ENCODE measurements around the gene NCKAP5.

The NCKAP5 gene

GRCh38 chr2:132896073-132896472 is 672.2 kb downstream of the NCKAP5 start:
- no peak for DNase-seq
- no peak overlapping the region for H4K8ac ChIP-seq (ENCODE audit: low read depth, low read length)
- no peak overlapping the region for H2BK120ac ChIP-seq (ENCODE audit: low read depth, low read length)
- no peaks in the 10 kb centered on the region for H3K36me3 ChIP-seq (ENCODE audit: control insufficient read depth, insufficient read depth, low read length)
- H3K27me3 ChIP-seq (ENCODE audit: insufficient read depth, low read length, poor library complexity), result no peaks in the 10 kb centered on the region
- H3K4me2 ChIP-seq (ENCODE audit: low read length), result no peak overlapping the region
- no peak overlapping the region for H4K5ac ChIP-seq (ENCODE audit: low read length)
- H3K23ac ChIP-seq (ENCODE audit: low read length), result no peak overlapping the region
- H2AK5ac ChIP-seq (ENCODE audit: low read length), result no peak overlapping the region
- H3K9ac ChIP-seq (ENCODE audit: low read length), result no peak overlapping the region
- no peak overlapping the region for H3K56ac ChIP-seq (ENCODE audit: low read length)
- no peak overlapping the region for H2BK5ac ChIP-seq (ENCODE audit: low read length)
- no peaks in the 10 kb centered on the region for H3K4me1 ChIP-seq (ENCODE audit: control insufficient read depth, low read depth, low read length)
- WGBS (ENCODE audit: extremely low coverage, insufficient coverage, low lambda C conversion rate), result no CpG with 5 or more reads among the region's 7 CpGs
- H2BK15ac ChIP-seq (replicated peaks; ENCODE audit: low read depth), result no peak overlapping the region
- no peaks in the 10 kb centered on the region for H3K79me1 ChIP-seq (ENCODE audit: low read length)
- no peaks in the 10 kb centered on the region for H3K79me2 ChIP-seq (ENCODE audit: control insufficient read depth, insufficient read depth, low read length)
- H3K4ac ChIP-seq (ENCODE audit: low read depth, low read length), result no peak overlapping the region
- no peak overlapping the region for H3K18ac ChIP-seq (ENCODE audit: low read length)
- H3K27ac ChIP-seq (ENCODE audit: low read depth, low read length), result no peak overlapping the region
- H3K4me3 ChIP-seq (ENCODE audit: low read length), result no peak overlapping the region

DNA sequence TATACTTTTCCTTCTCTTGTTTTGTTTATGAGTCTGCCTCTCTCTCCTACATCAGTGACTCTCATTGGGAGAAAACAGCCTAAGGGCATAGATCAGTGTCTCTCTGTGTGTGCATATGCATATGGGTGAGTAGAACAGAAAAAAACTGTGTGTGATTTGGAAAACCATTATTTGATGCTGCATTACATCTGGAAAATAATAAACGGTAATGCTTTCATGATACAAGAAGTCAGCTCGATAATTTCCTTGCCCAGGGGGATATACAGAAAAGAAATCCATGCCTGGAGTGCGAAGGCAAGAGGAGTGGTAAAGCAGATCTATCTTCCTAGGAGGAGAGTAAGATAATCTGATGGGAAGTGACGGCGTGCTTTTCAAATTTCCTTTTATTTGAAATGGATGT is 676.8 kb downstream of the NCKAP5 start:
- Histone ChIP-seq H3K79me2 (ENCODE audit: control insufficient read depth, insufficient read depth, low read length) (no peaks in the 10 kb centered on the region), H3K4me1 (ENCODE audit: control insufficient read depth, low read depth, low read length) (no peaks in the 10 kb centered on the region), H2AK5ac (ENCODE audit: low read length) (no peak overlapping the region), H3K27me3 (ENCODE audit: insufficient read depth, low read length, poor library complexity) (no peaks in the 10 kb centered on the region), H4K8ac (ENCODE audit: low read depth, low read length) (no peak overlapping the region), H3K56ac (ENCODE audit: low read length) (no peak overlapping the region), H4K5ac (ENCODE audit: low read length) (no peak overlapping the region), H3K18ac (ENCODE audit: low read length) (no peak overlapping the region), H3K79me1 (ENCODE audit: low read length) (no peaks in the 10 kb centered on the region), H3K4me3 (ENCODE audit: low read length) (no peak overlapping the region), H3K36me3 (ENCODE audit: control insufficient read depth, insufficient read depth, low read length) (no peaks in the 10 kb centered on the region), H3K4ac (ENCODE audit: low read depth, low read length) (no peak overlapping the region), H3K27ac (ENCODE audit: low read depth, low read length) (no peak overlapping the region), H2BK15ac (replicated peaks; ENCODE audit: low read depth) (no peak overlapping the region), H3K23ac (ENCODE audit: low read length) (no peak overlapping the region), H2BK120ac (ENCODE audit: low read depth, low read length) (no peak overlapping the region), H3K9ac (ENCODE audit: low read length) (no peak overlapping the region), H2BK5ac (ENCODE audit: low read length) (no peak overlapping the region), H3K4me2 (ENCODE audit: low read length) (no peak overlapping the region)
- peak; percentile 11 for DNase-seq
- WGBS (ENCODE audit: extremely low coverage, insufficient coverage, low lambda C conversion rate), result no CpG with 5 or more reads among the region's 5 CpGs

DNA sequence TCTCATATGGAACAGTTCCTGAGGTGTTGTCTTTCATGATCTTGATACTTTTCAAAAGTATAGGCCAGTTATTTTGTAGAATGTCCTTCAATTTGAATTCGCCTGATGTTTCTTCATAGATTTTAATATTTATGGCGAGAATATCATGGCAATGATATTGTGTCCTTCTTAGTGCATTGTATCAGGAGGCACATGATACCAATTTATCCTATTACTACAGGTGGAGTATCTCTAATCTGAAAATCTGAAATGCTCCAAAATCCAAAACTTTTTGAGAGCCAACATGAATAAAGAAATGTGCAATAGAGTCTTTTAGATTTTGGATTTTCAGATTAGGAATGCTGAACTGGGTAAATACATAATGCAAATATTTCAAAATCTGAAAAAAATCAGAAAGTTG is 681.7 kb downstream of the NCKAP5 start:
- no peak for DNase-seq
- Histone ChIP-seq H2BK15ac (replicated peaks; ENCODE audit: low read depth) (no peak overlapping the region), H3K36me3 (ENCODE audit: control insufficient read depth, insufficient read depth, low read length) (no peaks in the 10 kb centered on the region), H3K9ac (ENCODE audit: low read length) (no peak overlapping the region), H2BK5ac (ENCODE audit: low read length) (no peak overlapping the region), H2AK5ac (ENCODE audit: low read length) (no peak overlapping the region), H3K79me1 (ENCODE audit: low read length) (no peaks in the 10 kb centered on the region), H3K18ac (ENCODE audit: low read length) (no peak overlapping the region), H3K4me2 (ENCODE audit: low read length) (no peak overlapping the region), H2BK120ac (ENCODE audit: low read depth, low read length) (no peak overlapping the region), H3K79me2 (ENCODE audit: control insufficient read depth, insufficient read depth, low read length) (no peaks in the 10 kb centered on the region), H3K56ac (ENCODE audit: low read length) (no peak overlapping the region), H4K8ac (ENCODE audit: low read depth, low read length) (no peak overlapping the region), H3K27ac (ENCODE audit: low read depth, low read length) (no peak overlapping the region), H3K27me3 (ENCODE audit: insufficient read depth, low read length, poor library complexity) (no peaks in the 10 kb centered on the region), H3K4me3 (ENCODE audit: low read length) (no peak overlapping the region), H3K23ac (ENCODE audit: low read length) (no peak overlapping the region), H3K4ac (ENCODE audit: low read depth, low read length) (no peak overlapping the region), H4K5ac (ENCODE audit: low read length) (no peak overlapping the region), H3K4me1 (ENCODE audit: control insufficient read depth, low read depth, low read length) (no peaks in the 10 kb centered on the region)
- no CpG with 5 or more reads among the region's 2 CpGs for WGBS (ENCODE audit: extremely low coverage, insufficient coverage, low lambda C conversion rate)

GRCh38 chr2:132884705-132885104 is 683.6 kb downstream of the NCKAP5 start:
- H3K36me3 ChIP-seq (ENCODE audit: control insufficient read depth, insufficient read depth, low read length), result no peaks in the 10 kb centered on the region
- no peak overlapping the region for H3K23ac ChIP-seq (ENCODE audit: low read length)
- no peaks in the 10 kb centered on the region for H3K27me3 ChIP-seq (ENCODE audit: insufficient read depth, low read length, poor library complexity)
- no peak overlapping the region for H3K56ac ChIP-seq (ENCODE audit: low read length)
- H3K4me2 ChIP-seq (ENCODE audit: low read length), result no peak overlapping the region
- no peak overlapping the region for H3K9ac ChIP-seq (ENCODE audit: low read length)
- no peak overlapping the region for H2BK120ac ChIP-seq (ENCODE audit: low read depth, low read length)
- H2BK15ac ChIP-seq (replicated peaks; ENCODE audit: low read depth), result no peak overlapping the region
- H2AK5ac ChIP-seq (ENCODE audit: low read length), result no peak overlapping the region
- no peak overlapping the region for H3K4ac ChIP-seq (ENCODE audit: low read depth, low read length)
- H4K5ac ChIP-seq (ENCODE audit: low read length), result no peak overlapping the region
- H4K8ac ChIP-seq (ENCODE audit: low read depth, low read length), result no peak overlapping the region
- no peak overlapping the region for H3K18ac ChIP-seq (ENCODE audit: low read length)
- H3K4me3 ChIP-seq (ENCODE audit: low read length), result no peak overlapping the region
- H3K27ac ChIP-seq (ENCODE audit: low read depth, low read length), result no peak overlapping the region
- no peaks in the 10 kb centered on the region for H3K79me1 ChIP-seq (ENCODE audit: low read length)
- no peak for DNase-seq
- H3K79me2 ChIP-seq (ENCODE audit: control insufficient read depth, insufficient read depth, low read length), result no peaks in the 10 kb centered on the region
- no peaks in the 10 kb centered on the region for H3K4me1 ChIP-seq (ENCODE audit: control insufficient read depth, low read depth, low read length)
- 100% methylated on average over 5 of the region's 6 CpGs for WGBS (ENCODE audit: extremely low coverage, insufficient coverage, low lambda C conversion rate)
- H2BK5ac ChIP-seq (ENCODE audit: low read length), result no peak overlapping the region

GRCh38 chr2:132884292-132884691 is 684.0 kb downstream of the NCKAP5 start:
- H4K8ac ChIP-seq (ENCODE audit: low read depth, low read length), result no peak overlapping the region
- H3K9ac ChIP-seq (ENCODE audit: low read length), result no peak overlapping the region
- no peak overlapping the region for H3K4me3 ChIP-seq (ENCODE audit: low read length)
- no peaks in the 10 kb centered on the region for H3K27me3 ChIP-seq (ENCODE audit: insufficient read depth, low read length, poor library complexity)
- no peak overlapping the region for H4K5ac ChIP-seq (ENCODE audit: low read length)
- no CpG with 5 or more reads among the region's 4 CpGs for WGBS (ENCODE audit: extremely low coverage, insufficient coverage, low lambda C conversion rate)
- no peak overlapping the region for H3K27ac ChIP-seq (ENCODE audit: low read depth, low read length)
- H3K36me3 ChIP-seq (ENCODE audit: control insufficient read depth, insufficient read depth, low read length), result no peaks in the 10 kb centered on the region
- H2BK15ac ChIP-seq (replicated peaks; ENCODE audit: low read depth), result no peak overlapping the region
- no peak for DNase-seq
- H3K4ac ChIP-seq (ENCODE audit: low read depth, low read length), result no peak overlapping the region
- H3K56ac ChIP-seq (ENCODE audit: low read length), result no peak overlapping the region
- no peak overlapping the region for H3K18ac ChIP-seq (ENCODE audit: low read length)
- no peak overlapping the region for H2BK120ac ChIP-seq (ENCODE audit: low read depth, low read length)
- H3K4me2 ChIP-seq (ENCODE audit: low read length), result no peak overlapping the region
- H3K23ac ChIP-seq (ENCODE audit: low read length), result no peak overlapping the region
- no peaks in the 10 kb centered on the region for H3K4me1 ChIP-seq (ENCODE audit: control insufficient read depth, low read depth, low read length)
- H3K79me2 ChIP-seq (ENCODE audit: control insufficient read depth, insufficient read depth, low read length), result no peaks in the 10 kb centered on the region
- no peak overlapping the region for H2BK5ac ChIP-seq (ENCODE audit: low read length)
- no peak overlapping the region for H2AK5ac ChIP-seq (ENCODE audit: low read length)
- H3K79me1 ChIP-seq (ENCODE audit: low read length), result no peaks in the 10 kb centered on the region

DNA sequence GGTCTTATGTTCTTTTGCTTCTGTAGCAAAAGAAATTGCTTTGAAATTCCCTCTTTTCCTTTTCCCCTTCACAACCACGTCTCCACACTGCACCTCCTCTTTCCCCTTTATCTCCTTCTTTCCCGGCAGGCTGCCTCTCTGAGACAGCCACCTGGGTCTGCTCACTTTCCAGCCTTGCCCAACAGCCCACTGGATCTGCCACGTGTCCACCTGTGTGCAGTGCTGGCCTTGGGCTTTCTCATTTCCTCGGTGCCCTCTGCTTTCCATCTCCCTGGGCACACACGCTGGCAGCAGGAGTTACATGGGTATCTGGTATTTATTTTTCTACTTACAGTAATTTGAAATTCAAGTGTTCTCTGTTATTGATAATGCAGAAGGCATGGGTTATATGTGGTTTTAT is 684.8 kb downstream of the NCKAP5 start:
- H3K18ac ChIP-seq (ENCODE audit: low read length), result no peak overlapping the region
- no peak overlapping the region for H3K56ac ChIP-seq (ENCODE audit: low read length)
- H3K4me3 ChIP-seq (ENCODE audit: low read length), result no peak overlapping the region
- H2BK5ac ChIP-seq (ENCODE audit: low read length), result no peak overlapping the region
- no peaks in the 10 kb centered on the region for H3K4me1 ChIP-seq (ENCODE audit: control insufficient read depth, low read depth, low read length)
- no peak overlapping the region for H2BK15ac ChIP-seq (replicated peaks; ENCODE audit: low read depth)
- no peaks in the 10 kb centered on the region for H3K79me2 ChIP-seq (ENCODE audit: control insufficient read depth, insufficient read depth, low read length)
- DNase-seq, result no peak
- no peak overlapping the region for H3K27ac ChIP-seq (ENCODE audit: low read depth, low read length)
- H2BK120ac ChIP-seq (ENCODE audit: low read depth, low read length), result no peak overlapping the region
- no peaks in the 10 kb centered on the region for H3K79me1 ChIP-seq (ENCODE audit: low read length)
- H3K36me3 ChIP-seq (ENCODE audit: control insufficient read depth, insufficient read depth, low read length), result no peaks in the 10 kb centered on the region
- WGBS (ENCODE audit: extremely low coverage, insufficient coverage, low lambda C conversion rate), result no CpG with 5 or more reads among the region's 5 CpGs
- H3K4me2 ChIP-seq (ENCODE audit: low read length), result no peak overlapping the region
- no peak overlapping the region for H3K4ac ChIP-seq (ENCODE audit: low read depth, low read length)
- H4K8ac ChIP-seq (ENCODE audit: low read depth, low read length), result no peak overlapping the region
- no peak overlapping the region for H4K5ac ChIP-seq (ENCODE audit: low read length)
- H3K23ac ChIP-seq (ENCODE audit: low read length), result no peak overlapping the region
- no peak overlapping the region for H3K9ac ChIP-seq (ENCODE audit: low read length)
- no peaks in the 10 kb centered on the region for H3K27me3 ChIP-seq (ENCODE audit: insufficient read depth, low read length, poor library complexity)
- H2AK5ac ChIP-seq (ENCODE audit: low read length), result no peak overlapping the region
